H1 (cell line): ENCODE results near the gene SZT2. TPM values are rescaled to one million over a fixed set of nuclear protein-coding genes. Genes with fewer than 3 reads are reported as not detected.

Source experiments
- CTCF ChIA-PET: fragments of 300-600 bp; sonication (Branson Sonifier 250); formaldehyde crosslinking; loops from one replicate; lab custom pipeline; 2021; ENCODE audit not compliant: partially characterized antibody; lab: Charles Lee
- POLR2A ChIA-PET: fragments of 300-600 bp; sonication (Branson Sonifier 250); formaldehyde crosslinking; loops from one replicate; lab custom pipeline; 2021; ENCODE audit warnings: inconsistent platforms; ENCODE audit not compliant: partially characterized antibody; lab: Charles Lee
- DNase-seq, 2 experiments: peaks; one replicate each; pipeline versions ENCODE4 v3.0.0 to v3.0.0-alpha.2; 2010 to 2022; ENCODE audit warnings: low spot score in 2 of 2, low read depth in 1 of 2, mixed read lengths in 1 of 2
- FAIRE-seq: peaks from 2 replicates; lab custom pipeline; 2011; peaks lifted over from hg19 to GRCh38; lab: Jason Lieb, UNC
- H2AFZ ChIP-seq: 2 replicates; pipeline ENCODE4 v1.8.1; 2012; ENCODE audit warnings: low read length, inconsistent platforms
- H2AK5ac ChIP-seq: 2 replicates; pipeline ENCODE4 v1.6.1; 2013; ENCODE audit warnings: low read depth, low read length
- H2BK120ac ChIP-seq: replicated peaks from 2 replicates; pipeline ENCODE3; 2013; ENCODE audit warnings: low read depth, low read length, inconsistent platforms
- H2BK12ac ChIP-seq: 2 replicates; pipeline ENCODE4 v1.6.1; 2013; ENCODE audit warnings: low read depth, low read length
- H2BK15ac ChIP-seq: 2 replicates; pipeline ENCODE4 v1.6.1; 2013; ENCODE audit warnings: low read length
- H2BK20ac ChIP-seq: 2 replicates; pipeline ENCODE4 v1.6.1; 2013; ENCODE audit warnings: low read length
- H2BK5ac ChIP-seq: 2 replicates; pipeline ENCODE4 v1.6.1; 2013; ENCODE audit warnings: low read depth, low read length
- H3K14ac ChIP-seq: 2 replicates; pipeline ENCODE4 v1.6.1; 2013; ENCODE audit warnings: inconsistent platforms; ENCODE audit not compliant: insufficient read length
- H3K18ac ChIP-seq: 2 replicates; pipeline ENCODE4 v1.6.1; 2013; ENCODE audit warnings: low read length; ENCODE audit errors: extremely low read depth
- H3K23ac ChIP-seq: 2 replicates; pipeline ENCODE4 v1.6.1; 2013; ENCODE audit warnings: inconsistent platforms; ENCODE audit not compliant: insufficient read length
- H3K23me2 ChIP-seq: 2 replicates; pipeline ENCODE4 v1.6.1; 2013; ENCODE audit warnings: low read depth, low read length
- H3K27ac ChIP-seq: 2 replicates; pipeline ENCODE4 v1.6.1; 2011; ENCODE audit warnings: low read depth, low read length, inconsistent platforms
- H3K27me3 ChIP-seq, 4 experiments: replicated peaks in 1 of 4; 1 replicate in 1 of 4; 2 replicates in 3 of 4; pipeline versions ENCODE4 v1.6.1 to v1.8.1; 2011 to 2013; ENCODE audit warnings: low read length in 3 of 4, mild to moderate bottlenecking in 3 of 4, inconsistent platforms in 2 of 4, mixed read lengths in 2 of 4, moderate library complexity in 1 of 4; ENCODE audit not compliant: control insufficient read depth in 3 of 4, insufficient read depth in 3 of 4; ENCODE audit errors: extremely low read depth in 1 of 4
- H3K36me3 ChIP-seq, 4 experiments: 2 replicates each; pipeline versions ENCODE4 v1.6.1 to v1.8.1; 2011 to 2013; ENCODE audit warnings: mild to moderate bottlenecking in 4 of 4, low read length in 3 of 4, moderate library complexity in 2 of 4, control low read depth in 1 of 4, inconsistent platforms in 1 of 4; ENCODE audit not compliant: insufficient read depth in 4 of 4, control insufficient read depth in 2 of 4
- H3K4ac ChIP-seq: replicated peaks from 2 replicates; pipeline ENCODE3; 2013; ENCODE audit warnings: low read length, low read depth, mixed read lengths, inconsistent platforms; ENCODE audit not compliant: insufficient read length
- H3K4me1 ChIP-seq, 4 experiments: replicated peaks in 1 of 4; 1 replicate in 1 of 4; 2 replicates in 3 of 4; pipeline versions ENCODE4 v1.6.1 to v1.8.1; 2011 to 2013; ENCODE audit warnings: low read length in 3 of 4, inconsistent platforms in 2 of 4, mixed read lengths in 1 of 4; ENCODE audit not compliant: insufficient read depth in 4 of 4, control insufficient read depth in 3 of 4
- H3K4me2 ChIP-seq, 2 experiments: 2 replicates each; pipeline versions ENCODE4 v1.6.1 to v1.8.1; 2011 to 2013; ENCODE audit warnings: low read depth in 2 of 2, low read length in 2 of 2, control low read depth in 1 of 2, inconsistent platforms in 1 of 2, mild to moderate bottlenecking in 1 of 2; ENCODE audit not compliant: insufficient read depth in 1 of 2
- H3K4me3 ChIP-seq, 4 experiments: fragments of 200-600, 300-600 bp in 1 of 4; sonication (generic), shearing (Covaris generic), sonication (Bioruptor Twin) in 1 of 4; 2 replicates each; pipeline versions ENCODE4 v1.5.1 to v1.8.1; 2011 to 2016; ENCODE audit warnings: low read length in 4 of 4, low read depth in 3 of 4, control low read depth in 2 of 4, inconsistent platforms in 2 of 4, mild to moderate bottlenecking in 2 of 4, mixed read lengths in 1 of 4, moderate library complexity in 1 of 4; ENCODE audit not compliant: insufficient read depth in 2 of 4; ENCODE audit errors: extremely low read depth in 1 of 4
- H3K56ac ChIP-seq: replicated peaks from 2 replicates; pipeline ENCODE3; 2013; ENCODE audit warnings: low read depth, mild to moderate bottlenecking, mixed read lengths, low read length, inconsistent platforms; ENCODE audit not compliant: insufficient read length
- H3K79me1 ChIP-seq: 2 replicates; pipeline ENCODE4 v1.6.1; 2013; ENCODE audit warnings: low read depth, low read length, control low read depth
- H3K79me2 ChIP-seq, 2 experiments: 2 replicates each; pipeline versions ENCODE4 v1.6.1 to v1.8.1; 2012 to 2013; ENCODE audit warnings: low read length in 2 of 2, mild to moderate bottlenecking in 2 of 2, inconsistent platforms in 1 of 2; ENCODE audit not compliant: insufficient read depth in 2 of 2, control insufficient read depth in 1 of 2
- H3K9ac ChIP-seq, 4 experiments: replicated peaks in 1 of 4; 1 replicate in 1 of 4; 2 replicates in 3 of 4; pipeline versions ENCODE4 v1.6.1 to v1.8.1; 2011 to 2013; ENCODE audit warnings: low read depth in 3 of 4, low read length in 3 of 4, control low read depth in 2 of 4, mild to moderate bottlenecking in 2 of 4, moderate library complexity in 2 of 4, inconsistent platforms in 1 of 4; ENCODE audit errors: extremely low read depth in 1 of 4
- H3K9me3 ChIP-seq, 2 experiments: 2 replicates each; pipeline versions ENCODE4 v1.6.1 to v1.8.1; 2012 to 2013; ENCODE audit warnings: mild to moderate bottlenecking in 2 of 2, moderate library complexity in 2 of 2, control low read depth in 1 of 2, inconsistent platforms in 1 of 2, low read depth in 1 of 2, low read length in 1 of 2, mixed read lengths in 1 of 2; ENCODE audit not compliant: insufficient read depth in 2 of 2
- H4K20me1 ChIP-seq, 2 experiments: replicated peaks in 1 of 2; 2 replicates each; pipeline versions ENCODE3 to v1.8.1; 2011 to 2013; ENCODE audit warnings: inconsistent platforms in 2 of 2, low read length in 2 of 2, mild to moderate bottlenecking in 1 of 2; ENCODE audit not compliant: insufficient read depth in 2 of 2, control insufficient read depth in 1 of 2
- H4K5ac ChIP-seq: 2 replicates; pipeline ENCODE4 v1.6.1; 2013; ENCODE audit warnings: low read length, low read depth, mixed read lengths, inconsistent platforms; ENCODE audit not compliant: insufficient read length
- H4K8ac ChIP-seq: 2 replicates; pipeline ENCODE4 v1.8.0; 2013; ENCODE audit warnings: mild to moderate bottlenecking, moderate library complexity, low read length, inconsistent platforms; ENCODE audit not compliant: insufficient read depth; ENCODE audit errors: extremely low read depth
- H4K91ac ChIP-seq: replicated peaks from 2 replicates; pipeline ENCODE3; 2013; ENCODE audit warnings: low read length, mixed read lengths, inconsistent platforms; ENCODE audit not compliant: insufficient read length
- GABPA ChIP-seq: IDR thresholded peaks from 2 replicates; pipeline ENCODE4 v1.6.1; 2011; ENCODE audit warnings: mild to moderate bottlenecking, low read length, moderate library complexity, borderline replicate concordance; ENCODE audit not compliant: insufficient read depth
- JUN ChIP-seq: IDR thresholded peaks from 2 replicates; pipeline ENCODE4 v1.6.1; 2011; ENCODE audit warnings: low read depth, mild to moderate bottlenecking, improper control_type of control experiment, low read length
- POU5F1 ChIP-seq: IDR thresholded peaks from 2 replicates; pipeline ENCODE4 v1.6.1; 2011; ENCODE audit warnings: low read depth, mild to moderate bottlenecking, low read length, moderate library complexity
- RNF2 ChIP-seq: fragments of 200-900, 300-1000 bp; sonication (generic); IDR thresholded peaks from 2 replicates; pipeline ENCODE4 v1.7.1; 2016; ENCODE audit warnings: borderline replicate concordance, low read depth, mild to moderate bottlenecking, antibody characterized with exemption, low read length; ENCODE audit not compliant: poor library complexity, severe bottlenecking; ENCODE audit errors: missing control alignments
- SIN3A ChIP-seq, 2 experiments: IDR thresholded peaks in 1 of 2; conservative IDR thresholded peaks in 1 of 2; 2 replicates each; pipeline ENCODE4 v1.6.1; 2011 to 2012; ENCODE audit warnings: low read length in 2 of 2, improper control_type of control experiment in 1 of 2, low read depth in 1 of 2, mild to moderate bottlenecking in 1 of 2
- SIX5 ChIP-seq: IDR thresholded peaks from 2 replicates; pipeline ENCODE4 v1.6.1; 2011; ENCODE audit warnings: mild to moderate bottlenecking, low read depth, low read length
- SP4 ChIP-seq: IDR thresholded peaks from 2 replicates; pipeline ENCODE4 v1.6.1; 2012; ENCODE audit warnings: low read length, inconsistent platforms
- TBP ChIP-seq: IDR thresholded peaks from 2 replicates; pipeline ENCODE4 v1.6.1; 2011; ENCODE audit warnings: low read depth, low read length, improper control_type of control experiment
- TEAD4 ChIP-seq: IDR thresholded peaks from 2 replicates; pipeline ENCODE4 v1.6.1; 2012; ENCODE audit warnings: low read depth, low read length, inconsistent platforms, mixed read lengths
- USF2 ChIP-seq: IDR thresholded peaks from 2 replicates; pipeline ENCODE4 v1.6.1; 2011; ENCODE audit warnings: low read length, improper control_type of control experiment
- ZNF274 ChIP-seq: IDR thresholded peaks from 2 replicates; pipeline ENCODE4 v1.7.0; 2012; ENCODE audit warnings: low read length, borderline replicate concordance; ENCODE audit errors: extremely low read depth
- WGBS, 2 experiments: shearing (Covaris generic) in 1 of 2; methylation state at CpG; one replicate each; pipeline versions ENCODE4 v1.1.6 to v1.1.7; 2013 to 2015; ENCODE audit warnings: low lambda C conversion rate in 2 of 2, mixed read lengths in 2 of 2, inconsistent platforms in 1 of 2, low coverage in 1 of 2, missing lambda C conversion rate in 1 of 2; ENCODE audit not compliant: insufficient replicate concordance in 2 of 2, insufficient coverage in 1 of 2, insufficient read length in 1 of 2; ENCODE audit errors: extremely low coverage in 1 of 2, missing lambda C conversion rate in 1 of 2; 5-methylcytosine and 5-hydroxymethylcytosine counted together
- polyA plus RNA-seq, 7 experiments: library from polyadenylated mRNA; depleted of rRNA in 3 of 7; stranded (reverse) in 5 of 7; unstranded in 2 of 7; fragments of >200 nt in 5 of 7; fragments of 200-250 nt in 2 of 7; gene quantifications; 1 replicate in 5 of 7; 2 replicates in 1 of 7; 4 replicates in 1 of 7; pipeline versions ENCODE4 v1.2.1 to v1.2.3, GENCODE V29; 2011 to 2013; ENCODE audit warnings: missing spikeins in 2 of 7, mixed read lengths in 2 of 7
- total RNA-seq: library from RNA; stranded (reverse); fragmentation: NEBNext Ultra II Directional; extraction: Animal tissue kit (Norgen Biotek cat#: 25700); gene quantifications from 2 replicates; pipeline ENCODE4 v1.2.1, GENCODE V29; 2021

Gene SZT2
- total and polyA plus RNA-seq, 2 of the 8 experiments (the other 6 are each of a cell fraction or from before 2014, with no cell fraction given): 4.7 to 12.9 TPM

GRCh38 chr1:43402089-43402865 lies 12.6 kb downstream of the SZT2 start:
- Histone ChIP-seq H2AFZ (no peak overlapping the region), H3K23me2 (no peaks in the 10 kb centered on the region), H3K4ac (no peak overlapping the region), H3K79me1 (no peaks in the 10 kb centered on the region), H3K14ac (no peak overlapping the region), H3K27me3 (no peaks in the 10 kb centered on the region), H2BK120ac (no peak overlapping the region), H3K9me3 (no peaks in the 10 kb centered on the region), H3K18ac (no peak overlapping the region), H2AK5ac (no peak overlapping the region), H4K91ac (no peak overlapping the region), H3K4me1 (no peaks in the 10 kb centered on the region), H3K79me2 (no peaks in the 10 kb centered on the region), H3K27ac (no peak overlapping the region), H3K9ac (no peak overlapping the region), H3K4me3 (no peak overlapping the region), H2BK20ac (no peak overlapping the region), H2BK12ac (no peak overlapping the region), H2BK5ac (no peak overlapping the region), H3K23ac (no peak overlapping the region), H4K8ac (no peak overlapping the region), H3K56ac (no peak overlapping the region), H3K36me3 (peaks cover 0 to 19% (median 2%) of the 10 kb centered on the region in 4 experiments; a peak in 4 of 8 replicates), H4K20me1 (no peaks in the 10 kb centered on the region), H3K4me2 (no peak overlapping the region), H4K5ac (no peak overlapping the region), H2BK15ac (no peak overlapping the region)
- ChIA-PET CTCF (interaction anchor here (0.6 to 4.5 kb wide), 5 partner anchors 11 to 1566 kb away, joined by 3 to 21 read pairs (median 3); no protein-coding TSS in a partner anchor), POLR2A (no interaction called here)
- 85% methylated on average over 6 of the region's 6 CpGs; no CpG with 5 or more reads in 1 of the 2 experiments for WGBS, 2 experiments
- DNase-seq: no peak
- FAIRE-seq: no peak
- no peak for TF ChIP-seq SP4
- TF ChIP-seq TBP: no peak
- TF ChIP-seq USF2: no peak
- no peak for TF ChIP-seq GABPA
- TF ChIP-seq ZNF274: no peak
- no peak for TF ChIP-seq SIX5
- no peak for TF ChIP-seq JUN
- no peak for TF ChIP-seq TEAD4
- TF ChIP-seq POU5F1: no peak
- no peak for TF ChIP-seq RNF2
- no peak for TF ChIP-seq SIN3A (conservative IDR thresholded peaks at IDR 0.05 in 1 of 2, IDR thresholded peaks at IDR 0.05 in 1 of 2; ENCODE audit: low read depth in 1 of 2, low read length in 2 of 2)
